ENCODE measurements around the gene CSH1.
"Not testable (repeated sequence)": the region's sequence is repeated elsewhere in the genome, so short reads cannot be mapped to it uniquely, and the experiment has no call there.

The CSH1 gene

DNA sequence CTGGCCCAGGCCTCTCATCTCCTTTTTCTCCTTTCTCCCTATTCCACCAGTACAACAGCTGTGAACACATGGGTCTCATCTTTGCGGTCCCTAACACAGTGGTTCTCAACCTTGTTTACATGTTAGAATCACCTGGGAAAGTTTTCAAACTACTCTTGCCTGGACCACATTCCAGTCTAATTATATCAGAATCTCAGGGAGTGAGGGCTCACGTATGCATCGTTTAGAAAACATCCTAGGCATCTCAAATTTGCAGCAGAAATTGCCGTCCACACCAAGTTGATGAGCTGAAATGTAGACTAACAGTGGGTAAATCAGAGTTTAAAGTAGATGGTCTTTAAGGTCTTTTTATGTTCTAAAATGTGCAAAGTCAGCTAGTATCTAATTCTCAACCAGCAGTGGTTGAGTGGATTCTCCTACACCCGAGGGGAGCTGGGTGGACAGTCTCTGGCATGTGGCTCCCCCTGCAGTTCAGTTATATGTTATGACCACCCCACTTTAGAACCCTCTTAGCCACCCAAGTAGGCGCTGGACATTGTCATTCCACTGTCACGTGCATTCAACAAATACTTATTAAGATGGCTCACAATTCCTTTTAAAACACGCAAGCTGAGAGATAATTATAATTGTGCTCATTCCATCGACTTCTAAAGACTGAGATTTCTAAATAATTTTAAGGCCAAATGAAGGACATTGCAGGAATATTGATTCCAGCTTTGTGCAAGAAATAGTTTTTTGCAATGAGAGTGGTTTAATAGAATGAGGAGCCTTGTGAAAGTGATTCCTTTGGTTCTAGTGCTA, 26.7 kb downstream of the CSH1 start:
- DNase-seq (ENCODE audit: low read depth in 2 of 3, low spot score in 1 of 3): not testable (repeated sequence)

DNA sequence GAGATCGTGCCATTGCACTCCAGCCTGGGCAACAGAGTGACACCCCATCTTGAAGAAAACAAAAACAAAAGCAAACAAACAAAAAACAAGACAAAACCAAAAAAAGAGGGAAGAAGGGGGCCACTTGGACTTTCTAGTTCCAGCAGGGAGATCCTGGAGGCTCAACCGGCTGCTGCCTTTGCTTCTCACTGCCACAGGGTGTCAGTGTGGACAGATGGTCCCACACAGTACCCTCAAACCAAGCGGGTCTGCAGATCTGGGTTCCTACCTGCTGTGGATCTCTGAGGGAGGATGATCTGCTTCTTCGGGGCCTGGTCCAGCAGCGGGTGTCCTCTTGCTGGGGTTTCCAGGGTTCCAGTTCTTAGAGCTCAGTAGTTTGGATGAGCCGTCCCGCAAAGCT, 29.7 kb downstream of the CSH1 start:
- not testable (repeated sequence) for DNase-seq (ENCODE audit: low read depth in 2 of 3, low spot score in 1 of 3)

DNA sequence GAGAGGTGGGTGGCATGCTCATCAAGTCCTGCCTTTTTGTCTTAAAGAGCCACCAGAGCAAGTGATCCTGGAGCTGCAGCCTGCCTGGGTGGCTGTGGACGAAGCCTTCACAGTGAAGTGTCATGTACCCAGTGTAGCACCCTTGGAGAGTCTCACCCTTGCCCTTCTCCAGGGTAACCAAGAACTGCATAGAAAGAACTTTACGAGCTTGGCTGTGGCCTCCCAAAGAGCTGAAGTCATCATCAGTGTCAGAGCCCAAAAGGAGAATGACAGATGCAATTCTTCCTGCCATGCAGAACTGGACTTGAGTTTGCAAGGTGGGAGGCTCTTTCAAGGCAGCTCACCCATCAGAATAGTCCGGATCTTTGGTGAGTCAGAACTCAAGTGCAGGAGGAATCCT, 37.1 kb downstream of the CSH1 start:
- DNase-seq (ENCODE audit: low read depth in 2 of 3, low spot score in 1 of 3): no peak

- DNase-seq (ENCODE audit: low read depth in 2 of 3, low spot score in 1 of 3): not testable (repeated sequence)
Measured at GRCh38 chr17:63856425-63856824, 39.9 kb downstream of the CSH1 start.

DNA sequence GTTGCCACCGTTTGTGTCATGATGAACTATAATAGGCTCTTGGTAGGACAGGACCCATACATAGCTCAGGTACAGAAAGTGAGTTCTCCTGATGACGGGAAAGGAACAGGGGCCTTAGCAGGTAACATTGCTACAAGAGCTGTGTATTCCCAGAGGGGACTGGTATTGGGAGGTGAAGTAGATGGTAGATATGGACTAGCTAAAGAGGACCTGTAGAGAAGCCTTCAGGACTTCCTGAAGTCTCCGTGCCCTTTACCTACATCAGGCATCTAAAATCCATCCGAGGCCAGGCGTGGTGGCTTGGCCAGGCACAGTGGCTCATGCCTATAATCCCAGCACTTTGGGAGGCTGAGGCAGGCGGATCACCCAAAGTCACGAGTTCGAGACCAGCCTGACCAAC, 41.2 kb downstream of the CSH1 start:
- DNase-seq (ENCODE audit: low read depth in 2 of 3, low spot score in 1 of 3): no peak

GRCh38 chr17:63854709-63855108, 41.7 kb downstream of the CSH1 start:
- DNase-seq (ENCODE audit: low read depth in 2 of 3, low spot score in 1 of 3): no peak

GRCh38 chr17:63853260-63853659, 43.1 kb downstream of the CSH1 start:
- no peak for DNase-seq (ENCODE audit: low read depth in 2 of 3, low spot score in 1 of 3)

DNA sequence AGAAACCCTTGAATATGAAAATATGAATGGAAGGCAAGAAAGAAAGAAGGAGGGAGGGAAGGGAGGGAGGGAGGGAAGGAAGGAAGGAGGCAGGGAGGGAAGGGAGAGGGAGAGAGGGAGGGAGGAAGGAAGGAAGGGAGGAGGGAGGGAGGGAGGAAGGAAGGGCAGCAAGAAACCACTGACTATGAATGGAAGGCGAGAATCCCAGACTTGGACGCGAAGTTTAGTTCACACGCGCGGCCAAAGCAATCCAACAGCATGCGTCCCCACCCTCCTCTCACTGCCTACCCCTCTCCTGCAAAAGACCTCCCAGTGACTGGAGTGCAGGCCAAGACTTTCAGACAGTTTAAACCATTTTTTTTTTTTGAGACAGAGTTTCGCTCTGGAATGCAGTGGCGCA, 46.0 kb downstream of the CSH1 start:
- no peak for DNase-seq (ENCODE audit: low read depth in 2 of 3, low spot score in 1 of 3)

DNA sequence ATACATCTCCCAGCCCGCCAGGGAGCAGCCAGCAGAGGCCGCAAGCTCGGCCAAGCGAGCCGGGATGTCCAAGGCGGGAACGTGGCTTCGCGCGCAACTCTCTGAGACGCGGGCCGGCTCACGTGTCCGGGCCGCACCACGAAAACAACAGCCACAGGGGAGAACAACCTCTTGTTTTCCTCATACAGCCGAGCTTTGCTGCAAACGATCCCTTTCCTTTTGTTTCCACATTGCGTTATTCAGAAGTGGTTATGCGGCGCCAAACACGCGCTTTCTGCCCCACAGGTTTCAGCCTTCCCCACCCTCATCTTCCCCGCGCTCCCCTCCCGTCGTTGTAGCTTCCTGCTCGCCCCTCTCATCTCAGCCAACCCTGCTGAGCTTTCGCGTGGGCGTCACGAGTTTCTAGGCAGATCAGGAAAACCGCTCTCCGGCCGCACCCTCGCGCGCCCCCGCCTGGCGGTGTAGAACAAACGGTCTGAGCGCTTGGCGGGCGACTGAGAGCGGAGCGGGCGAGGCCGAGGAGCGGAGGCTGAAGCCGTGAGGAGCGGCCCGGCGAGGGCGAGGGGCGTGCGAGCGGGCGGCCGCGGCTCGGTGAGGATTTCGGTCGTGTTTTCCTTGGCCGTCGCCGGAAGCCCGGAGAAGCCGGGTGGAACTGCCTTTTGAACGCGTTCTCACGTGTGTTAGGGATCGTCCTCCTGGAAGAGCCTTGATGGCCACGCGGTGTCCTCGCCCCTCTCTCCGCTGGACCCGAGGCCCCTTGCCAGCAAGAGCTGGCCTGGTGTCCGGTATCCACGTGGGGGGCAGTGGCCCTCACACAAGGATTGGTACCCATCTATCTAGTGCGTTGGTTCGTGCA, 47.3 kb downstream of the CSH1 start:
- peak; percentile 97 to 98 (median 98) for DNase-seq (ENCODE audit: low read depth in 2 of 3, low spot score in 1 of 3)

- no peak for DNase-seq (ENCODE audit: low read depth in 2 of 3, low spot score in 1 of 3)
Measured at GRCh38 chr17:63847525-63848249, 48.7 kb downstream of the CSH1 start.

DNA sequence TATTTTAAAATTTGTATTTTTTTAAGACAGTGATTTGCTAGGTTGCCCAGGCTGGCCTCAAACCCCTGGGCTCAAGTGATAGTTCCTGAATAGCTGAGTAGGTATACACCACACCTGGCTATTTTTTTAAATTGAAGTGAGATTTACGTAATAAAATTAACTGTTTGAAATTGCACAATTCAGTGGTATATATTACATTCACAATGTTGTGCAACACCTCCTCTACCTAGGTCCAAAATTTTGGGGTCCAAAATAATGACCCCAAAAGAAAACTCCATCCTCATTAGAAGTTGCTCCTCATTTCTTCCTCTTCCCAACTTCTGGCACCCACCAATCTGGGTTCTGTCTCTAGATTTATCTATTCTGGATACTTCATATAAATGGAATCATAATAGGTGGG, 50.9 kb downstream of the CSH1 start:
- DNase-seq (ENCODE audit: low read depth in 2 of 3, low spot score in 1 of 3): no peak

Data from stimulated activated CD4-positive, alpha-beta T cell treated with anti-CD3 and anti-CD28 coated beads, Interleukin-12 subunit alpha, Interleukin-12 subunit beta, amount 100 ng/mL, for 48 hours (primary cell).